Brain pericyte (primary cell): ENCODE data around the gene ZG16.
"Not testable (repeated sequence)": the region's sequence is repeated elsewhere in the genome, so short reads cannot be mapped to it uniquely, and the experiment has no call there.

Experiments used
- DNase-seq: peaks from one replicate; pipeline ENCODE4 v3.0.0-alpha.2; 2012; ENCODE audit warnings: low read depth, low spot score

ZG16 gene

GRCh38 chr16:29784901-29785500 lies 6.9 kb downstream of the ZG16 start:
- DNase-seq, result no peak

GRCh38 chr16:29787155-29787554 lies 9.1 kb downstream of the ZG16 start:
- DNase-seq, result not testable (repeated sequence)

- no peak for DNase-seq
These were observed 11.7 kb downstream of the ZG16 start for GRCh38 chr16:29789775-29790182.

GRCh38 chr16:29790183-29790948 lies 12.3 kb downstream of the ZG16 start, which contains the start of gene KIF22:
Gene KIF22 (plus strand): TSS chr16:29790751. CDS start chr16:29790760, 9 bp downstream.
- peak; percentile 97 for DNase-seq

- no peak for DNase-seq
These were observed 13.1 kb downstream of the ZG16 start for GRCh38 chr16:29790949-29791844.

GRCh38 chr16:29791845-29792807 lies 14.1 kb downstream of the ZG16 start:
- no peak for DNase-seq

GRCh38 chr16:29793153-29793552 lies 15.1 kb downstream of the ZG16 start:
- DNase-seq, result not testable (repeated sequence)

GRCh38 chr16:29794231-29794710 lies 16.2 kb downstream of the ZG16 start:
- DNase-seq, result no peak

- DNase-seq, result no peak
These were observed 24.4 kb downstream of the ZG16 start for GRCh38 chr16:29802416-29802935.

GRCh38 chr16:29804020-29804419 lies 26.0 kb downstream of the ZG16 start:
- DNase-seq, result no peak

- DNase-seq, result no peak
These were observed 26.6 kb downstream of the ZG16 start for GRCh38 chr16:29804455-29805231.

GRCh38 chr16:29805232-29806098 lies 27.4 kb downstream of the ZG16 start:
- peak; percentile 89 for DNase-seq

GRCh38 chr16:29806099-29806579 lies 28.1 kb downstream of the ZG16 start, which contains the start of gene MAZ:
Gene MAZ (plus strand): TSS chr16:29806529. CDS start chr16:29806702, 173 bp downstream.
- no peak for DNase-seq

- no peak for DNase-seq
These were observed 28.8 kb downstream of the ZG16 start for GRCh38 chr16:29806641-29807425.

GRCh38 chr16:29807426-29808218 lies 29.6 kb downstream of the ZG16 start:
- DNase-seq, result peak; percentile 87

GRCh38 chr16:29808219-29808900 lies 30.3 kb downstream of the ZG16 start:
- no peak for DNase-seq
